GM21528 (cell line): ENCODE data around the gene KIAA0825.

Experiments
- ATAC-seq: cut with Tn5 transposase; IDR thresholded peaks from one replicate; pipeline ENCODE4 v1.9.1; 2021; ENCODE audit warnings: mild to moderate bottlenecking, moderate library complexity; ENCODE audit not compliant: unreplicated experiment, low FRiP score

KIAA0825 gene

GRCh38 chr5:94442991-94443390 lies 175.4 kb downstream of the KIAA0825 start:
- ATAC-seq, result no peak

DNA sequence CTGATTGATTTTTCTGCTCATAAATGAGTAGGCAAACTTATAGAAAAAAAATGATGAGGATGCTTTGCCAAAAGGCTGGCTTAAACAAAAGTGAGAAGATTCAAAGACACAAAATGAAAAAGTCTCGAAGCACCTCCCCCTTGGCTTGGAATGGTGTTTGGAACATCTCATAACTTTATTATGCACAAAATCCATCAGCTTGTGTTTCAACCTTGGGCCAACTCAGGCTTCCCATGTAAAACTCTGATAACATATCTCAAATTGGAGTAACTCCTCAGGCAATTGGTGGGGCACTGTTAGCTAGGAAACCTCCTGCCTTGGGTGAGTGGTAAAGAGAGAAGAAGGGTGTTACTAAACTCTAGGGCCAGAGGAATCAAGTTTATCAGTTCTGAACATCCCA lies 176.3 kb downstream of the KIAA0825 start:
- no peak for ATAC-seq

DNA sequence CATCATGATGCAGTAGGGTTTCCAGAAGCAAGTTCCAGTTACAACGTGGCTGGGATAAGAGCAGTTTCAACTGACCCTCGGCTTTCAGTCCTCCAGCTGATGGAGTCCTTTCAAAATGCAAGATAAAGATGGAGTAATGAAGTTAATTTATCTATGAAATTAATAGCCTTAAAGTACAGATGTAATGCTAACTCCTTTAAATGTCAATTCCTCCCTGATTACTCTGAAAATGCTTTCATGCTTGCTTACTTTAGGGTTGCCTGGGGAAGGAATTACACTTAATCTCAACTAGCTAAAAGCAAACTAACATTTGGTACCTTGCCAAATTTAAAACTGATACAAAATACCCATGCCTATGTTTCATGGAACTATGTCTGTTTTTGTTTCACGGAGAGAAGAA lies 178.4 kb downstream of the KIAA0825 start:
- no peak for ATAC-seq

DNA sequence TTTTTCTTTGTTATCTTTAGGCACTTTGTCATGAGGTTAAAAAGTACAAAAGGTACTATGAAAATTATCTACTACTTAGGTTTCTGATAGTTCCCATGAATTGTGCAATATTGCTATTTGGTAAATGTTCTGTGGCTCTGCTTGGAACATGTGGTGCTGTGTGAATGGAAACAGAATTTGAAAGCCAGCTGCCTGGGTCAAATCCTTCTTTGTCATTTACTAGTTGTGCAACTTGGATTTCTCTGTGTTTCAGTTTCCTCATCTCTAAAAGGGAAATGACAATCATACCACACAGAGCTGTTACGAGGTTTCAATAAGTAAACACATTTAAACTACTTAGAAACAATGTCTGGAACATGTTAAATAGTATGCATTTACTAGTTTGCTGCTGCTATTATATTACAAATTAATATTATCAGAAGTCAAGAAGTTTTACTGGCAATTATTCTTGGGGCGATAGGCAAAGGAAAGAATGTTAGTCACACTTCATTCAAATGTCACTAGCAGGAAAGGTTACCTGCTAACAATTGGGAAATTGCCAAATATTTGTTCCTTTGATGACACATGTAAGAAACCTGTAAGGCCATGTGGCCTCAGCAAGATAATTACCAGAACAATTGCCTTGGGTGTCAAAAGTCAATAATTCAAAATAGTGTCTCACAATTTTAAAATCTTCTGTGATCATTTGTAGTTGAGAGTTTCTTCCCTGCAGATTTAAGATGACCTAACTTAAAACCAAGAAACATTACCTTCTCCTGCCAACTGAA lies 184.8 kb downstream of the KIAA0825 start:
- ATAC-seq, result no peak

DNA sequence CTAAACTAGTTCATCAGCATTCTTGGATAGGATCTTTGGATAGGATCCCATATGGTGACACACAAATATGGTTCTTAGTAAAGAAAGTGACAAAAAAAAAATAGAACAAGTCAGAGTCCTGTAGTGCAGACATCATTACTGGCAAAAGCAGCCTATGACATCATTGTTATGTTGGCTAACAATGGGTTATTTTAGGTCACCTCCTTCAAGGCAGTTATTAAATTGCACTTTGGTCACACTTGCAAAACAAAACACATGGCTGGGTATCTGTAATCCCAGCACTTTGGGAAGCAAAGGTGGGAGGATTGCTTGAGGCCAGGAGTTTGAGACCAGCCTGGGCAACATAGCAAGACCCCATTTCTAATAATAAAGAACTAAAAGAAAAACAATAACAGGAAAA lies 185.9 kb downstream of the KIAA0825 start:
- ATAC-seq, result no peak

GRCh38 chr5:94431696-94432095 lies 186.7 kb downstream of the KIAA0825 start:
- ATAC-seq, result no peak

- ATAC-seq, result no peak
Measured at GRCh38 chr5:94429566-94429965, 188.8 kb downstream of the KIAA0825 start.

- ATAC-seq, result no peak
Measured at GRCh38 chr5:94425396-94425795, 193.0 kb downstream of the KIAA0825 start.

GRCh38 chr5:94423411-94423810 lies 195.0 kb downstream of the KIAA0825 start:
- no peak for ATAC-seq

DNA sequence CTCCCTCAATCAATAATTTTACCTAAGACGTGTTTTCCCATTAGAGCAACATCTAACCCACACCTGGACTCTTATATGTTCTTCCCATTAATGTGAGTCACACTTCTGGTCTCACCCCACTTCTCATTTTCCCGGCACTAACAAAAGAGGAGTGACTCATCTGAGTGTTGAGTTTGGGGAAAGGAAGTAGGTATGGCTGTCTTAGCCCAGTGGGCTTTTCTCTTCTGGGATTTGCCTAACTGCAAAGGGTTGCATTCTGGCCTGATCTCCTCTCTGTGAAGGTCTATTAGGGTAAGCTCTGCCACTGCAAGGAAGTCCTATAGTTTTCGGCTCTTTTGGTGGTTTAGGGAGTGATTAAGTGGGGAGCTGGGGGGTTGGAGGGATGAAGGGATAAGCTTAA lies 195.6 kb downstream of the KIAA0825 start:
- no peak for ATAC-seq

GRCh38 chr5:94420885-94421284 lies 197.5 kb downstream of the KIAA0825 start:
- ATAC-seq, result no peak

GRCh38 chr5:94415798-94416197 lies 202.6 kb downstream of the KIAA0825 start:
- no peak for ATAC-seq

- no peak for ATAC-seq
Measured at GRCh38 chr5:94409440-94409839, 209.0 kb downstream of the KIAA0825 start.

GRCh38 chr5:94407023-94407422 lies 211.4 kb downstream of the KIAA0825 start:
- ATAC-seq, result no peak

GRCh38 chr5:94403483-94403882 lies 214.9 kb downstream of the KIAA0825 start:
- ATAC-seq, result no peak

DNA sequence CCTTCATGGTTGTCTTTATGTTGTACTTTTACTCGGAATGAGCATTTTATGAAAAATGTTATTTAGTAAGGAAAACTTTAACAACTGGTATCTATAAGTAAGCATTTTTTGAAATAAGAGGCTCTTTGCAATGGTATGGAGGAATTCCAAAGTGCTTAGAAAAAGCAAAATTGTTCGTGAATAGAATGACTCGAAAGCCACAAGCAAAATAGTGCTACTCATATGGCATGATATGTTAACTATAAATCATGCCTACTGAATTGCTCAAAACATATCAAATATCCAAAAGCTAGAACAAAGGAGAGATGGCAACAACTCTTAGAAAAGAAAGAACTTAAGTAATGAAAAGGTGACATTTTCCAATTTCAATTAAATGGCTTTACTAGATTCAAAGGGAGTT lies 216.3 kb downstream of the KIAA0825 start:
- ATAC-seq, result no peak

GRCh38 chr5:94397508-94397907 lies 220.9 kb downstream of the KIAA0825 start:
- ATAC-seq, result no peak

GRCh38 chr5:94396687-94397086 lies 221.7 kb downstream of the KIAA0825 start:
- no peak for ATAC-seq

DNA sequence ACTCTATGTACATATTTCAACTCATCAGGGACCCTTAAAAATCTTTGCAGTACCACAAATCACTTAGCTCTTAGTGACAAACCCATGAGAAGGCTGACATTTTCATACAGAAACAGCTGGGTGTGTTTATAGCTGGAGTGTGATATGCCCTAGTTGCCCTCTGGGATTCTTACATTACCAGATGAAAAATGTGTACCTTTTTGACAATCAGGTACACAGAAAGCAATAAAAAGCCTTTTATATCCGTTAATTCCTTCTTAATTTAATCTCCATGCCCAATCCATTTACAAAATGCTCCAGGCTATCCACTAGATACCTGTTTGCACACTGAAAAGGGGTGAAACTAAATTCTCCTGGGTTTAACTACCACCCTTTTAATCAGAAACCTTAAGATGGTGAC lies 222.9 kb downstream of the KIAA0825 start:
- ATAC-seq, result no peak

DNA sequence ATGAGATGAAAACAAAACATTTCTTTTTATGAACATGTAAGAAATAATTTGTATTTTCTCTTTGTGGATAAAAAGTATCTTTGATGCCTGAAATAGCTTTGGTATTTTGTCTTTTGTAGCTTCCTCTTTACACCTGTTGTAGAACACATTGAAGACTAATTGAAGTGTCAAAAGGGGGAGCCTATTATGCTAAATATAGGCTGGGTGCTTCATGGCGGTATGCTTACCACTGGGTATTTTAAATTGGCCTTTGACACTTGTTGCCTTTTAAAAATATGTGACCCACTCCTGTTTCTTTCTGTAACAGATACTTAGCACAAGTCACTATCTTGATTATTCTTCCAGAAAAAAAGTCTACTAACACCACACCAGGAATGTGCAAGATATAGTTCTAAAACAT lies 226.4 kb downstream of the KIAA0825 start:
- no peak for ATAC-seq

- ATAC-seq, result no peak
Measured at GRCh38 chr5:94389515-94389899, 228.9 kb downstream of the KIAA0825 start.

- no peak for ATAC-seq
Measured at GRCh38 chr5:94388773-94389514, 229.5 kb downstream of the KIAA0825 start.
